Measurements from ENCODE around the gene PARP11. TPM values are rescaled to one million over a fixed set of nuclear protein-coding genes. Genes with fewer than 3 reads are reported as not detected.
A peak's percentile ranks its signal among the peaks of the same experiment; 100 is the strongest.

Gene PARP11
- total and polyA plus RNA-seq, 8 donors, result 1.4 to 8.2 (median 3.7) TPM

DNA sequence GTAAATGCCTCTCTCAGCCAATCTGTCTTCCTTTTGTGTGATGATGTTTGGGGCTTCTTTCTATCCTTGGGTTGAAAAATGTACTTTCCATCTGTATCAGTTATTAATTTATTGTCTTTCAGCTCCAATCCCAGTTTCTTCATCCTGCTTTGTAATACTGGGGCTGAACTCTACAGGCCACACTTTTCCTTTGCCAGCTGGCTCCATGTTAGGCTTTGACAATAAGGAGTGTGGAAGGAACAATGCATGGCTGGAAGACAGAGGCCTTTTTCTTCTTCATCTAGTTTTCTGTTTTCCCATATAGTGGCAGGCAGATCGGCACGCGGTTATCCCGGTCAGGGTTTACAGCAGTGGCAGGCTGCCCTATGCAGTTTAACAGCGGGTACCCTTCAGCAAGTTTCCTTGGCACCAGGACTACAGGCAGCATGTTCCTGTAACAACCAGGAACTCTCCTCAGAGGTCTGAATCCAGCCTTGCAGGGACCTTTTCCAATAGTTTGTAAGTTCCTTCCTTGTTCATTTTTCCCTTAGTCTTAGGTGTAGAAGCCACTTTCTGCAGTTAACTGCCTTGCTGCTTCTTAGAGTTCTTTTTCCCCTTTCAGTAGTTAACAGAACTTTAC lies 81.8 kb downstream of the PARP11 start:
- peak in 1 of 4 donors; percentile 46 for ATAC-seq
- FAIRE-seq, result no peak
- no peak for DNase-seq
- H3K27ac ChIP-seq, result no peak overlapping the region
- no peaks in the 10 kb centered on the region for H3K27me3 ChIP-seq
- no peaks in the 10 kb centered on the region for H3K9me3 ChIP-seq
- no peaks in the 10 kb centered on the region for H3K36me3 ChIP-seq
- WGBS, 2 donors, result 75% methylated on average over 5 of the region's 5 CpGs
- TF ChIP-seq CTCF (IDR thresholded peaks at IDR 0.05), result no peak
- H3K4me3 ChIP-seq, result no peak overlapping the region
- intact Hi-C loops (cut with DNase I), result loop anchor here in 1 of 3 donors (10.0 kb wide), 1 partner anchor 487 kb away; no protein-coding TSS in a partner anchor
- H3K4me1 ChIP-seq, result peaks cover 0 to 10% (median 0%) of the 10 kb centered on the region in 3 donors

DNA sequence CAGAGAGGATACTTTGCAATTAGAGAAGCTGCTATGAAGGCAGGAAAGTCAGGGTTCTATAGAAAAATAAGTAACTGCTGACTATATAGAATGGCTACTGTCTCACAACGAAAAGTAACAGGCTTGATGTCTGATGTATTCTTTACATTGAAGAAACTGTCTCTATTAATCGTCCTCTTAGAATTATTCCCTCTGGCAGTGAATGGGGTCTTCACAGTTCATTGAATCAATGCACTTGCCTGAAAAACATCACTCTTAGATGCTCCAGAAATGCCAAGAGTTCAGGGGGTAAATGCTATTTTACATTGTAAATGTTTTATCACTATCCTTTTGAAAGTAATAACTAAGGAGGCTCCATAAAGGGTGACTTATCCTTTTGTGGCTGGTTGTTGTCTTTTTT lies 82.6 kb downstream of the PARP11 start:
- ATAC-seq, result no peak
- 79 to 91% methylated on average over 2 of the region's 2 CpGs for WGBS, 2 donors
- intact Hi-C loops (cut with DNase I), result loop anchor here in 1 of 3 donors (10.0 kb wide), 1 partner anchor 486 kb away; no protein-coding TSS in a partner anchor
- no peak for TF ChIP-seq CTCF (IDR thresholded peaks at IDR 0.05)
- no peaks in the 10 kb centered on the region for H3K9me3 ChIP-seq
- no peak for FAIRE-seq
- H3K27me3 ChIP-seq, result no peaks in the 10 kb centered on the region
- no peak overlapping the region for H3K4me3 ChIP-seq
- H3K36me3 ChIP-seq, result no peaks in the 10 kb centered on the region
- no peak for DNase-seq
- no peak overlapping the region for H3K27ac ChIP-seq
- H3K4me1 ChIP-seq, result peaks cover 0 to 3% (median 0%) of the 10 kb centered on the region in 3 donors

- DNase-seq, result no peak
These were observed 83.4 kb downstream of the PARP11 start for GRCh38 chr12:3789838-3790237.

DNA sequence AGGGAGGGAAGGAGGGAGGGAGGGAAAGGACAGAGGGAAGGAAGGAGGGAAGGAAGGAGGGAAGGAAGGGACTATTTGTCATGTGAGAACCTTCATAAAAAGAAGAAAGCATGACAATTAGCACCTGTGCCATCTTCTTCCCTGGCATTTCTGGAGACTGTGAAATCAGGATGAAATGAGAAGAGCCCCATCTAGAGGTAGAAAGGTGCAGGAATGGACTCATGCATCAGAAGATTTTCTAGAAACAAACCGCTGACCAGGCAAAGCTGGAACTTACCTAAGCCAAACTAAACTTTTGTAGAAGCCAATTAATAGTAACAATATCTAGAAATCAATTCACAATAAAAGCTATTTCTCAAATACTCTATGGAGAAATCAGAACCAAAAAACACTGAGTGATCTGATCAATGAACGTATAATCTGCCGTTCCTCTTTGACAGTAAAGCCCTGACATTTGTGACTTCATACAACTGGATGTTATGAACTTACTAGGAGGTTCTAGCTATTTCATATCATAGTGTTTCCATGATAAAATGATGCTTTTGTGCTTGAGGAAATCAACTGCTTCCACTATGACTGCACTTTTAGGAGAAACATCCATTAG lies 95.9 kb downstream of the PARP11 start:
- no peak for FAIRE-seq
- intact Hi-C loops (cut with DNase I), result loop anchor here in 2 of 3 donors (10.0 kb wide), 2 partner anchors 473 to 483 kb away; no protein-coding TSS in a partner anchor
- peak; percentile 74 to 92 (median 88) for ATAC-seq

More at GRCh38 chr12:3789838-3790237, 83.4 kb downstream of the PARP11 start:
- no peaks in the 10 kb centered on the region for H3K36me3 ChIP-seq
- no peaks in the 10 kb centered on the region for H3K9me3 ChIP-seq
- H3K27me3 ChIP-seq, result no peaks in the 10 kb centered on the region
- WGBS, 2 donors, result 88 to 95% methylated on average over 1 of the region's 1 CpG
- intact Hi-C loops (cut with DNase I), result loop anchor here in 1 of 3 donors (10.0 kb wide), 1 partner anchor 485 kb away; no protein-coding TSS in a partner anchor
- no peaks in the 10 kb centered on the region for H3K4me1 ChIP-seq
- H3K27ac ChIP-seq, result no peak overlapping the region
- no peak for TF ChIP-seq CTCF (IDR thresholded peaks at IDR 0.05)
- FAIRE-seq (no peak), ATAC-seq (no peak)
- H3K4me3 ChIP-seq, result no peak overlapping the region

More for the DNA sequence above, 95.9 kb downstream of the PARP11 start:
- no peaks in the 10 kb centered on the region for H3K36me3 ChIP-seq
- peak in 1 of 6 donors; percentile 24 for DNase-seq
- 46 to 52% methylated on average over 3 of the region's 3 CpGs for WGBS, 2 donors
- H3K4me1 ChIP-seq, result no peaks in the 10 kb centered on the region
- peak; percentile 45 to 59 (median 54) for TF ChIP-seq CTCF (IDR thresholded peaks at IDR 0.05)
- no peak overlapping the region for H3K4me3 ChIP-seq
- H3K27me3 ChIP-seq, result no peaks in the 10 kb centered on the region
- no peaks in the 10 kb centered on the region for H3K9me3 ChIP-seq
- no peak overlapping the region for H3K27ac ChIP-seq

All from pancreas (tissue), 10 donors.